H1 (cell line): ENCODE data around the gene SELENOV. TPM values are rescaled to one million over a fixed set of nuclear protein-coding genes. Genes with fewer than 3 reads are reported as not detected.

Experiments used
- CTCF ChIA-PET: fragments of 300-600 bp; sonication (Branson Sonifier 250); formaldehyde crosslinking; loops from one replicate; lab custom pipeline; 2021; ENCODE audit not compliant: partially characterized antibody; lab: Charles Lee
- POLR2A ChIA-PET: fragments of 300-600 bp; sonication (Branson Sonifier 250); formaldehyde crosslinking; loops from one replicate; lab custom pipeline; 2021; ENCODE audit warnings: inconsistent platforms; ENCODE audit not compliant: partially characterized antibody; lab: Charles Lee
- DNase-seq, 2 experiments: peaks; one replicate each; pipeline versions ENCODE4 v3.0.0 to v3.0.0-alpha.2; 2010 to 2022; ENCODE audit warnings: low spot score in 2 of 2, low read depth in 1 of 2, mixed read lengths in 1 of 2
- FAIRE-seq: peaks from 2 replicates; lab custom pipeline; 2011; peaks lifted over from hg19 to GRCh38; lab: Jason Lieb, UNC
- H2AFZ ChIP-seq: 2 replicates; pipeline ENCODE4 v1.8.1; 2012; ENCODE audit warnings: low read length, inconsistent platforms
- H2AK5ac ChIP-seq: 2 replicates; pipeline ENCODE4 v1.6.1; 2013; ENCODE audit warnings: low read depth, low read length
- H2BK120ac ChIP-seq: replicated peaks from 2 replicates; pipeline ENCODE3; 2013; ENCODE audit warnings: low read depth, low read length, inconsistent platforms
- H2BK12ac ChIP-seq: 2 replicates; pipeline ENCODE4 v1.6.1; 2013; ENCODE audit warnings: low read depth, low read length
- H2BK15ac ChIP-seq: 2 replicates; pipeline ENCODE4 v1.6.1; 2013; ENCODE audit warnings: low read length
- H2BK20ac ChIP-seq: 2 replicates; pipeline ENCODE4 v1.6.1; 2013; ENCODE audit warnings: low read length
- H2BK5ac ChIP-seq: 2 replicates; pipeline ENCODE4 v1.6.1; 2013; ENCODE audit warnings: low read depth, low read length
- H3K14ac ChIP-seq: 2 replicates; pipeline ENCODE4 v1.6.1; 2013; ENCODE audit warnings: inconsistent platforms; ENCODE audit not compliant: insufficient read length
- H3K18ac ChIP-seq: 2 replicates; pipeline ENCODE4 v1.6.1; 2013; ENCODE audit warnings: low read length; ENCODE audit errors: extremely low read depth
- H3K23ac ChIP-seq: 2 replicates; pipeline ENCODE4 v1.6.1; 2013; ENCODE audit warnings: inconsistent platforms; ENCODE audit not compliant: insufficient read length
- H3K23me2 ChIP-seq: 2 replicates; pipeline ENCODE4 v1.6.1; 2013; ENCODE audit warnings: low read depth, low read length
- H3K27ac ChIP-seq: 2 replicates; pipeline ENCODE4 v1.6.1; 2011; ENCODE audit warnings: low read depth, low read length, inconsistent platforms
- H3K27me3 ChIP-seq, 4 experiments: replicated peaks in 1 of 4; 1 replicate in 1 of 4; 2 replicates in 3 of 4; pipeline versions ENCODE4 v1.6.1 to v1.8.1; 2011 to 2013; ENCODE audit warnings: low read length in 3 of 4, mild to moderate bottlenecking in 3 of 4, inconsistent platforms in 2 of 4, mixed read lengths in 2 of 4, moderate library complexity in 1 of 4; ENCODE audit not compliant: control insufficient read depth in 3 of 4, insufficient read depth in 3 of 4; ENCODE audit errors: extremely low read depth in 1 of 4
- H3K36me3 ChIP-seq, 4 experiments: 2 replicates each; pipeline versions ENCODE4 v1.6.1 to v1.8.1; 2011 to 2013; ENCODE audit warnings: mild to moderate bottlenecking in 4 of 4, low read length in 3 of 4, moderate library complexity in 2 of 4, control low read depth in 1 of 4, inconsistent platforms in 1 of 4; ENCODE audit not compliant: insufficient read depth in 4 of 4, control insufficient read depth in 2 of 4
- H3K4ac ChIP-seq: replicated peaks from 2 replicates; pipeline ENCODE3; 2013; ENCODE audit warnings: low read length, low read depth, mixed read lengths, inconsistent platforms; ENCODE audit not compliant: insufficient read length
- H3K4me1 ChIP-seq, 4 experiments: replicated peaks in 1 of 4; 1 replicate in 1 of 4; 2 replicates in 3 of 4; pipeline versions ENCODE4 v1.6.1 to v1.8.1; 2011 to 2013; ENCODE audit warnings: low read length in 3 of 4, inconsistent platforms in 2 of 4, mixed read lengths in 1 of 4; ENCODE audit not compliant: insufficient read depth in 4 of 4, control insufficient read depth in 3 of 4
- H3K4me2 ChIP-seq, 2 experiments: 2 replicates each; pipeline versions ENCODE4 v1.6.1 to v1.8.1; 2011 to 2013; ENCODE audit warnings: low read depth in 2 of 2, low read length in 2 of 2, control low read depth in 1 of 2, inconsistent platforms in 1 of 2, mild to moderate bottlenecking in 1 of 2; ENCODE audit not compliant: insufficient read depth in 1 of 2
- H3K4me3 ChIP-seq, 4 experiments: fragments of 200-600, 300-600 bp in 1 of 4; sonication (generic), shearing (Covaris generic), sonication (Bioruptor Twin) in 1 of 4; 2 replicates each; pipeline versions ENCODE4 v1.5.1 to v1.8.1; 2011 to 2016; ENCODE audit warnings: low read length in 4 of 4, low read depth in 3 of 4, control low read depth in 2 of 4, inconsistent platforms in 2 of 4, mild to moderate bottlenecking in 2 of 4, mixed read lengths in 1 of 4, moderate library complexity in 1 of 4; ENCODE audit not compliant: insufficient read depth in 2 of 4; ENCODE audit errors: extremely low read depth in 1 of 4
- H3K56ac ChIP-seq: replicated peaks from 2 replicates; pipeline ENCODE3; 2013; ENCODE audit warnings: low read depth, mild to moderate bottlenecking, mixed read lengths, low read length, inconsistent platforms; ENCODE audit not compliant: insufficient read length
- H3K79me1 ChIP-seq: 2 replicates; pipeline ENCODE4 v1.6.1; 2013; ENCODE audit warnings: low read depth, low read length, control low read depth
- H3K79me2 ChIP-seq, 2 experiments: 2 replicates each; pipeline versions ENCODE4 v1.6.1 to v1.8.1; 2012 to 2013; ENCODE audit warnings: low read length in 2 of 2, mild to moderate bottlenecking in 2 of 2, inconsistent platforms in 1 of 2; ENCODE audit not compliant: insufficient read depth in 2 of 2, control insufficient read depth in 1 of 2
- H3K9ac ChIP-seq, 4 experiments: replicated peaks in 1 of 4; 1 replicate in 1 of 4; 2 replicates in 3 of 4; pipeline versions ENCODE4 v1.6.1 to v1.8.1; 2011 to 2013; ENCODE audit warnings: low read depth in 3 of 4, low read length in 3 of 4, control low read depth in 2 of 4, mild to moderate bottlenecking in 2 of 4, moderate library complexity in 2 of 4, inconsistent platforms in 1 of 4; ENCODE audit errors: extremely low read depth in 1 of 4
- H3K9me3 ChIP-seq, 2 experiments: 2 replicates each; pipeline versions ENCODE4 v1.6.1 to v1.8.1; 2012 to 2013; ENCODE audit warnings: mild to moderate bottlenecking in 2 of 2, moderate library complexity in 2 of 2, control low read depth in 1 of 2, inconsistent platforms in 1 of 2, low read depth in 1 of 2, low read length in 1 of 2, mixed read lengths in 1 of 2; ENCODE audit not compliant: insufficient read depth in 2 of 2
- H4K20me1 ChIP-seq, 2 experiments: replicated peaks in 1 of 2; 2 replicates each; pipeline versions ENCODE3 to v1.8.1; 2011 to 2013; ENCODE audit warnings: inconsistent platforms in 2 of 2, low read length in 2 of 2, mild to moderate bottlenecking in 1 of 2; ENCODE audit not compliant: insufficient read depth in 2 of 2, control insufficient read depth in 1 of 2
- H4K5ac ChIP-seq: 2 replicates; pipeline ENCODE4 v1.6.1; 2013; ENCODE audit warnings: low read length, low read depth, mixed read lengths, inconsistent platforms; ENCODE audit not compliant: insufficient read length
- H4K8ac ChIP-seq: 2 replicates; pipeline ENCODE4 v1.8.0; 2013; ENCODE audit warnings: mild to moderate bottlenecking, moderate library complexity, low read length, inconsistent platforms; ENCODE audit not compliant: insufficient read depth; ENCODE audit errors: extremely low read depth
- H4K91ac ChIP-seq: replicated peaks from 2 replicates; pipeline ENCODE3; 2013; ENCODE audit warnings: low read length, mixed read lengths, inconsistent platforms; ENCODE audit not compliant: insufficient read length
- CHD1 ChIP-seq: IDR thresholded peaks from 2 replicates; pipeline ENCODE4 v1.6.1; 2012; ENCODE audit warnings: low read depth, low read length, improper control_type of control experiment
- KDM1A ChIP-seq: fragments of 200-600, 300-600 bp; sonication (generic); IDR thresholded peaks from 2 replicates; pipeline ENCODE4 v1.7.1; 2016; ENCODE audit warnings: mild to moderate bottlenecking, low read length, borderline replicate concordance
- NRF1 ChIP-seq: IDR thresholded peaks from 2 replicates; pipeline ENCODE4 v1.6.1; 2011; ENCODE audit warnings: mild to moderate bottlenecking, low read depth, low read length, improper control_type of control experiment
- POLR2AphosphoS5 ChIP-seq: IDR thresholded peaks from 2 replicates; pipeline ENCODE4 v1.6.1; 2011; ENCODE audit warnings: low read depth, low read length
- POU5F1 ChIP-seq: IDR thresholded peaks from 2 replicates; pipeline ENCODE4 v1.6.1; 2011; ENCODE audit warnings: low read depth, mild to moderate bottlenecking, low read length, moderate library complexity
- RNF2 ChIP-seq: fragments of 200-900, 300-1000 bp; sonication (generic); IDR thresholded peaks from 2 replicates; pipeline ENCODE4 v1.7.1; 2016; ENCODE audit warnings: borderline replicate concordance, low read depth, mild to moderate bottlenecking, antibody characterized with exemption, low read length; ENCODE audit not compliant: poor library complexity, severe bottlenecking; ENCODE audit errors: missing control alignments
- ZNF274 ChIP-seq: IDR thresholded peaks from 2 replicates; pipeline ENCODE4 v1.7.0; 2012; ENCODE audit warnings: low read length, borderline replicate concordance; ENCODE audit errors: extremely low read depth
- WGBS, 2 experiments: shearing (Covaris generic) in 1 of 2; methylation state at CpG; one replicate each; pipeline versions ENCODE4 v1.1.6 to v1.1.7; 2013 to 2015; ENCODE audit warnings: low lambda C conversion rate in 2 of 2, mixed read lengths in 2 of 2, inconsistent platforms in 1 of 2, low coverage in 1 of 2, missing lambda C conversion rate in 1 of 2; ENCODE audit not compliant: insufficient replicate concordance in 2 of 2, insufficient coverage in 1 of 2, insufficient read length in 1 of 2; ENCODE audit errors: extremely low coverage in 1 of 2, missing lambda C conversion rate in 1 of 2; 5-methylcytosine and 5-hydroxymethylcytosine counted together
- polyA plus RNA-seq, 7 experiments: library from polyadenylated mRNA; depleted of rRNA in 3 of 7; stranded (reverse) in 5 of 7; unstranded in 2 of 7; fragments of >200 nt in 5 of 7; fragments of 200-250 nt in 2 of 7; gene quantifications; 1 replicate in 5 of 7; 2 replicates in 1 of 7; 4 replicates in 1 of 7; pipeline versions ENCODE4 v1.2.1 to v1.2.3, GENCODE V29; 2011 to 2013; ENCODE audit warnings: missing spikeins in 2 of 7, mixed read lengths in 2 of 7
- total RNA-seq: library from RNA; stranded (reverse); fragmentation: NEBNext Ultra II Directional; extraction: Animal tissue kit (Norgen Biotek cat#: 25700); gene quantifications from 2 replicates; pipeline ENCODE4 v1.2.1, GENCODE V29; 2021

Gene SELENOV
- total and polyA plus RNA-seq, 2 of the 8 experiments (the other 6 are each of a cell fraction or from before 2014, with no cell fraction given): 8.4 to 10.7 TPM

DNA sequence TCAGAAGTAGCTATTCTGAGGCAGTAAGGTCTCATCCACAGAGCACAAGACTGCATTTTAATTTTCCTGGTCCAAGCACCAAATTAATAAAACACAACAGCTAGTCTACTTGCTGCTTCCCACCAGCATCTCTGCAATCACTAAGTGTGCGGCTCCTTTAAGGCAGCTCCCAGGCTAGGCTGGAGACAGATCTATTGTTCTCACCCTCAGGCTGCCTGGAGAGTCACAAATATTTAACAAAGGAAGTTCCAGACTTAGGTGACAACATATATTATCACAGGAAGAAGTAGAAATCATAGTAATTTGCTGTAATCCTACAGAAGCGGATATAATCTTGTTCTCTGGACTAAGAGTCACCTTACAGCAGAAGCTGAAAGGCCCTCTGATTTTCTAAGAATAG is 27.3 kb downstream of the SELENOV start:
- Histone ChIP-seq H3K36me3 (no peaks in the 10 kb centered on the region), H3K79me1 (no peaks in the 10 kb centered on the region), H3K27ac (no peak overlapping the region), H3K4me1 (peaks cover 0 to 4% (median under 1%) of the 10 kb centered on the region in 4 experiments; a peak in 4 of 7 replicates), H3K79me2 (peaks cover 0 to 14% of the 10 kb centered on the region in 2 experiments; a peak in 2 of 4 replicates), H3K18ac (no peak overlapping the region), H3K56ac (no peak overlapping the region), H3K9ac (no peak overlapping the region; a peak in 1 of 7 replicates), H2BK12ac (no peak overlapping the region), H4K8ac (no peak overlapping the region), H2BK5ac (no peak overlapping the region), H2BK15ac (no peak overlapping the region), H4K91ac (peak overlapping the region; percentile 10), H3K14ac (no peak overlapping the region), H3K4me2 (no peak overlapping the region), H4K5ac (no peak overlapping the region), H2AFZ (no peak overlapping the region), H2BK20ac (no peak overlapping the region), H3K27me3 (no peaks in the 10 kb centered on the region), H4K20me1 (no peaks in the 10 kb centered on the region), H3K4me3 (no peak overlapping the region), H3K9me3 (no peaks in the 10 kb centered on the region), H2BK120ac (no peak overlapping the region), H3K23ac (no peak overlapping the region), H2AK5ac (no peak overlapping the region), H3K23me2 (peaks cover 2% of the 10 kb centered on the region), H3K4ac (peak overlapping the region; percentile 87)
- peak in 1 of 2 experiments; percentile 24 for DNase-seq
- ChIA-PET CTCF (interaction anchor here (0.5 to 3.6 kb wide), 7 partner anchors 9 to 1807 kb away, joined by 3 to 15 read pairs (median 4); partner anchors contain the start of gene EID2B), POLR2A (interaction anchor here (2.1 kb wide), 1 partner anchor 106 kb away, joined by 8 read pairs; the partner anchor contains the start of gene RPS16)
- 70% methylated on average over 2 of the region's 2 CpGs; no CpG with 5 or more reads in 1 of the 2 experiments for WGBS, 2 experiments
- no peak for FAIRE-seq
- no peak for TF ChIP-seq POU5F1
- no peak for TF ChIP-seq CHD1
- TF ChIP-seq ZNF274: no peak
- TF ChIP-seq KDM1A: no peak
- no peak for TF ChIP-seq RNF2
- TF ChIP-seq POLR2AphosphoS5: no peak
- TF ChIP-seq NRF1: no peak
